ENCODE measurements around the gene RASAL2. TPM values are rescaled to one million over a fixed set of nuclear protein-coding genes. Genes with fewer than 3 reads are reported as not detected.
"Not testable (repeated sequence)": the region's sequence is repeated elsewhere in the genome, so short reads cannot be mapped to it uniquely, and the experiment has no call there.

RASAL2 gene
- total RNA-seq, 2 donors from 2014 or later, result 16.9 to 27.8 TPM

- DNase-seq (no peak), ATAC-seq (peak in 1 of 2 donors; percentile 8)
- intact Hi-C loops (cut with DNase I), result loop anchor here (10.0 kb wide), 2 partner anchors 204 to 444 kb away; no protein-coding TSS in a partner anchor
Measured at GRCh38 chr1:178300352-178300699, 206.4 kb downstream of the RASAL2 start.

GRCh38 chr1:178301141-178301540 is 207.2 kb downstream of the RASAL2 start:
- intact Hi-C loops (cut with DNase I), result loop anchor here (10.0 kb wide), 2 partner anchors 204 to 444 kb away; no protein-coding TSS in a partner anchor
- ATAC-seq (no peak), DNase-seq (no peak)

- ATAC-seq (no peak), DNase-seq (no peak)
- intact Hi-C loops (cut with DNase I), result loop anchor here (10.0 kb wide), 2 partner anchors 198 to 438 kb away; no protein-coding TSS in a partner anchor
Measured at GRCh38 chr1:178307264-178307663, 213.4 kb downstream of the RASAL2 start.

GRCh38 chr1:178308438-178308837 is 214.5 kb downstream of the RASAL2 start:
- no peak for ATAC-seq
- intact Hi-C loops (cut with DNase I), result loop anchor here (10.0 kb wide), 2 partner anchors 196 to 436 kb away; no protein-coding TSS in a partner anchor
- no peak for DNase-seq

GRCh38 chr1:178310685-178311105 is 216.8 kb downstream of the RASAL2 start:
- intact Hi-C loops (cut with DNase I), result loop anchor here in 1 of 2 donors (5.0 kb wide), 1 partner anchor 212 kb away; no protein-coding TSS in a partner anchor
- DNase-seq, result no peak

GRCh38 chr1:178311164-178311563 is 217.3 kb downstream of the RASAL2 start:
- DNase-seq (no peak), ATAC-seq (peak in 1 of 2 donors; percentile 42)
- intact Hi-C loops (cut with DNase I), result loop anchor here in 1 of 2 donors (5.0 kb wide), 1 partner anchor 211 kb away; no protein-coding TSS in a partner anchor

More at GRCh38 chr1:178310685-178311105, 216.8 kb downstream of the RASAL2 start:
- peak; percentile 80 to 83 for ATAC-seq

- DNase-seq; ATAC-seq; intact Hi-C loops (cut with DNase I): not testable (repeated sequence)
Measured at GRCh38 chr1:178320280-178320982, 226.5 kb downstream of the RASAL2 start.

- intact Hi-C loops (cut with DNase I), result no loop called here
- no peak for ATAC-seq
- no peak for DNase-seq
Measured at GRCh38 chr1:178323067-178323466, 229.2 kb downstream of the RASAL2 start.

GRCh38 chr1:178324003-178324402 is 230.1 kb downstream of the RASAL2 start:
- no peak for ATAC-seq
- intact Hi-C loops (cut with DNase I), result no loop called here
- DNase-seq, result no peak

- intact Hi-C loops (cut with DNase I), result no loop called here
- no peak for DNase-seq
- ATAC-seq, result peak in 1 of 2 donors; percentile 42
Measured at GRCh38 chr1:178328728-178329127, 234.8 kb downstream of the RASAL2 start.

- ATAC-seq, result peak in 1 of 2 donors; percentile 33
- DNase-seq, result no peak
- intact Hi-C loops (cut with DNase I), result no loop called here
Measured at GRCh38 chr1:178330153-178330552, 236.2 kb downstream of the RASAL2 start.

GRCh38 chr1:178330848-178331497 is 237.1 kb downstream of the RASAL2 start:
- ATAC-seq (no peak), DNase-seq (no peak)
- intact Hi-C loops (cut with DNase I), result no loop called here

- no peak for DNase-seq
- ATAC-seq, result no peak
- intact Hi-C loops (cut with DNase I), result no loop called here
Measured at GRCh38 chr1:178335426-178335825, 241.5 kb downstream of the RASAL2 start.

- no peak for DNase-seq
- intact Hi-C loops (cut with DNase I), result no loop called here
- ATAC-seq, result no peak
Measured at GRCh38 chr1:178337091-178337706, 243.3 kb downstream of the RASAL2 start.

- ATAC-seq (no peak), DNase-seq (no peak)
- intact Hi-C loops (cut with DNase I), result no loop called here
Measured at GRCh38 chr1:178339834-178340233, 245.9 kb downstream of the RASAL2 start.

- ATAC-seq (peak; percentile 51 to 77), DNase-seq (peak; percentile 44)
- intact Hi-C loops (cut with DNase I), result no loop called here
Measured at GRCh38 chr1:178341261-178341956, 247.5 kb downstream of the RASAL2 start.

GRCh38 chr1:178342745-178343144 is 248.8 kb downstream of the RASAL2 start:
- ATAC-seq (no peak), DNase-seq (no peak)
- intact Hi-C loops (cut with DNase I), result no loop called here

- DNase-seq (no peak), ATAC-seq (peak; percentile 75 to 85)
- intact Hi-C loops (cut with DNase I), result no loop called here
Measured at GRCh38 chr1:178344513-178345091, 250.7 kb downstream of the RASAL2 start.

- ATAC-seq (no peak), DNase-seq (no peak)
- intact Hi-C loops (cut with DNase I), result no loop called here
Measured at GRCh38 chr1:178345238-178345637, 251.3 kb downstream of the RASAL2 start.

Measured in left cardiac atrium (tissue), 4 donors.